ENCODE data around the gene NTRK2. TPM values are rescaled to one million over a fixed set of nuclear protein-coding genes. Genes with fewer than 3 reads are reported as not detected.

The NTRK2 gene
- polyA plus RNA-seq, 1 experiment, result 2.0 TPM

DNA sequence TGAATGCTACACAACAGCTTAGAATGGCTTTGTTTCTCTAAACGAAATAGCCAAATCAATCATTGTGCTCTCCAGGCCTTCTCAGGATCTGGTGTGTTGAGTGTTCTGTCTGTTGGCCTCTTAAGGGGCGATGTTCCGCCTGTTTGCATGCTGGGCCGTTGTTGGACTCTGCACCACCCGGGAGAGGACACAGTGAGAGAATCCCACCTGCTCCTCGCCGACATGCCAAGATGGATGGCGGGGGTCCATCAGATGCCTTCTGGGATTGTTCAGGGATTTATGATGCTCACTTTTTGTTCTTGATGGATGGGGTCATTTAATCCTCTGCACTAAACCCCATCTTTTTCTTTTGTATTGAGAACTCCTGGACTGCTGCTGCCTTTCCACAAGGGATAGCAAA, 159.9 kb downstream of the NTRK2 start:
- TF ChIP-seq, protein P1, sequence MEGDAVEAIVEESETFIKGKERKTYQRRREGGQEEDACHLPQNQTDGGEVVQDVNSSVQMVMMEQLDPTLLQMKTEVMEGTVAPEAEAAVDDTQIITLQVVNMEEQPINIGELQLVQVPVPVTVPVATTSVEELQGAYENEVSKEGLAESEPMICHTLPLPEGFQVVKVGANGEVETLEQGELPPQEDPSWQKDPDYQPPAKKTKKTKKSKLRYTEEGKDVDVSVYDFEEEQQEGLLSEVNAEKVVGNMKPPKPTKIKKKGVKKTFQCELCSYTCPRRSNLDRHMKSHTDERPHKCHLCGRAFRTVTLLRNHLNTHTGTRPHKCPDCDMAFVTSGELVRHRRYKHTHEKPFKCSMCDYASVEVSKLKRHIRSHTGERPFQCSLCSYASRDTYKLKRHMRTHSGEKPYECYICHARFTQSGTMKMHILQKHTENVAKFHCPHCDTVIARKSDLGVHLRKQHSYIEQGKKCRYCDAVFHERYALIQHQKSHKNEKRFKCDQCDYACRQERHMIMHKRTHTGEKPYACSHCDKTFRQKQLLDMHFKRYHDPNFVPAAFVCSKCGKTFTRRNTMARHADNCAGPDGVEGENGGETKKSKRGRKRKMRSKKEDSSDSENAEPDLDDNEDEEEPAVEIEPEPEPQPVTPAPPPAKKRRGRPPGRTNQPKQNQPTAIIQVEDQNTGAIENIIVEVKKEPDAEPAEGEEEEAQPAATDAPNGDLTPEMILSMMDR (IDR thresholded peaks at IDR 0.05; ENCODE audit: insufficient read depth, low read depth, low read length), result no peak
- Histone ChIP-seq H3K27me3 (ENCODE audit: control insufficient read depth, insufficient read depth, low read length) (no peaks in the 10 kb centered on the region), H3K4me3 (ENCODE audit: low read depth, low read length) (no peak overlapping the region), H3K36me3 (ENCODE audit: control insufficient read depth, insufficient read depth, low read length) (no peaks in the 10 kb centered on the region)
- ChIA-PET POLR2A (no interaction called here), CTCF (interaction anchor here (0.5 kb wide), 1 partner anchor 900 kb away, joined by 3 read pairs; no protein-coding TSS in a partner anchor)
- DNase-seq (ENCODE audit: low read depth), result no peak

DNA sequence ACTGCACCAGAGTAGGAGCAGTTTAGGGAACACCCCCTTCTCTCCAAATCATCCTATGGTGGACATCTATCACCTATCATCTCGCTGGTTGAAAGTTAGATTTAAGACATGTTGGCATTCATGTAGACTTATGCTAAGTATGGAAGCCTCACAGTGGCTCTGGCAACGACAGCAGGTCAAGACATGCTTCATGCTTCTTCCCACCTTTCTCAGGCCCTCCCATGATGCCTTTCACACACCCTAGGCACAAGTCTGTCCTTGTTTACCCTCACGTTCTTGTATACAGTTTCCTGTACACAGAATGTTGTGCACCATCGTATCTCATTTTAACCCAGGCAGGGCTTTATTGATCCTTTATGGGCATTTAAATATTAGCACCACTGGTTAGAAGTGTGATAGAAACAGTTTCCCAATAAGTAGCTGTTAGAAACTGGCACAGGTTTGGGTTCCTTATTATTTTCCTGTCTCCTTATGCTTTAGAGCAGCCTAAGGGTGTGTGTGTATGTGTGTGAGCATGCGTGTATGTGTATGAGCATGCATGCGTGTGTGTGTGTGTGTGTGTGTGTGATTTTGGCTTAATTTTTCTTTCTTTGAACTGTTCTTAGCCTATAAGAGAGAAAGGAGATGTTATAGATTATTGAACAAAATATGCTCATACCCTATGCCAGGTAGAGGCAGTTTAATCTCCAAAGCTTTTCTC, 160.6 kb downstream of the NTRK2 start:
- DNase-seq (ENCODE audit: low read depth), result no peak
- TF ChIP-seq, protein P1 (IDR thresholded peaks at IDR 0.05; ENCODE audit: insufficient read depth, low read depth, low read length), result no peak
- ChIA-PET CTCF (interaction anchor here (0.5 kb wide), 1 partner anchor 899 kb away, joined by 3 read pairs; no protein-coding TSS in a partner anchor), POLR2A (no interaction called here)
- Histone ChIP-seq H3K4me3 (ENCODE audit: low read depth, low read length) (no peak overlapping the region), H3K36me3 (ENCODE audit: control insufficient read depth, insufficient read depth, low read length) (no peaks in the 10 kb centered on the region), H3K27me3 (ENCODE audit: control insufficient read depth, insufficient read depth, low read length) (no peaks in the 10 kb centered on the region)

DNA sequence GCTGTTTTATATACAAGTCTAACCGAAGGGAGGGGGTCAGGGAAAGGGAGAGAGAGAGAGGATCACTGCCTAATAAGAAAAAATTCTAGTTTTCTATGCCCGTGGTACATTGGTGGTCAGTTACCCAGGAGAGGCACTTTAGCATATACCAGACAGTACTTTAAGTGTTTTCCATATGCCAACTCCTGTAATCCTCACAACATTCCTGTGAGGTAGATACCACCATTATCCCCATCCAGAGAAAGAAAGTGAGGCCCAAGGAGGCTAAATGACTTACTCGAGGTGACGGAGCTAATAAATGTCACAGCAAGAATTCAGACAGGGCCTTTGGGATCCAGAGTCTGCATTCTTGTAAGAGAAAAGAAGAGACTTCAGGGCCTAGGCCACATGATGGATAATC, 161.8 kb downstream of the NTRK2 start:
- TF ChIP-seq, protein P1 (IDR thresholded peaks at IDR 0.05; ENCODE audit: insufficient read depth, low read depth, low read length), result no peak
- CTCF ChIA-PET, result no interaction called here
- no peak for DNase-seq (ENCODE audit: low read depth)
- no peak overlapping the region for H3K4me3 ChIP-seq (ENCODE audit: low read depth, low read length)
- no peaks in the 10 kb centered on the region for H3K36me3 ChIP-seq (ENCODE audit: control insufficient read depth, insufficient read depth, low read length)
- H3K27me3 ChIP-seq (ENCODE audit: control insufficient read depth, insufficient read depth, low read length), result no peaks in the 10 kb centered on the region; the same call in 1 of the 2 replicates
- POLR2A ChIA-PET, result no interaction called here

DNA sequence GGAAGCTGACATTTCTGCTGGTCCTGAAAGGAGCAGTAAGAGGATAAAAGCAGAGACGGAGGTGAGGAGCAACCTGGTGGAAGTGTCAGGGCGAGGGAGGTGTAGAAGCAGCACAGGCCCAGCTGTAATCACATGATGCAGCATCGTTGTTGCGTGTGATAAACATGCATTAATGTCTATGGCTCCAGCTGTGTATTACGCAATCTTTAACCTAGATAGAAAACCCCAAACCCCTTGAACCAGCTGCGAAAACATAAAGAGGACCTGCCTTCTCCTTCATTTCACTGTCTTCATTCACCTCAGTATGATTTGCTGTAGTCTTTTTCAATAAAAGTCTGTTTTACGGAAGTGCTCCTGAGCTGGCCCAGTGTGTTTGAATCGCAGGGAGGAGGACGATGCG, 162.9 kb downstream of the NTRK2 start:
- no peak for DNase-seq (ENCODE audit: low read depth)
- POLR2A ChIA-PET, result no interaction called here
- CTCF ChIA-PET, result no interaction called here
- H3K36me3 ChIP-seq (ENCODE audit: control insufficient read depth, insufficient read depth, low read length), result no peaks in the 10 kb centered on the region
- H3K27me3 ChIP-seq (ENCODE audit: control insufficient read depth, insufficient read depth, low read length), result no peaks in the 10 kb centered on the region; the same call in 1 of the 2 replicates
- H3K4me3 ChIP-seq (ENCODE audit: low read depth, low read length), result no peak overlapping the region
- TF ChIP-seq, protein P1 (IDR thresholded peaks at IDR 0.05; ENCODE audit: insufficient read depth, low read depth, low read length), result no peak

DNA sequence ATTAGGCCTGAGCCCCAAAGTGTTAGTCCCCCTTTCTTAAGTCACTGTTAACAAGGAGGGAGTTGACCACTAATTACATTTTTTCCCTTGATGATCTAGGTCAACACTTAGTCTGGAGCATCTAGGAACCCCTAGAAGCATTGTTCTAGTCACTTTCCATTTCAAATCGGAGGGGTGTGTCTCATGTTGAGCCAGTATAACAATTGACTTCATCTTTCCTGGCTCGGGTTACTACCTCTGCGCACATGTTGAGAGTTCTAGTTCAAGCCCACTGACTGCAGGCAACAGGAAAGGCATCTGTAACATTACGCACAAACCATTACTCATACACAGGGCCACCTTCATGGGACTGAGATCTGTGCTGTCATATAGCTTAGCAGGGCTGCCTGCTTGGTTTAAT, 164.9 kb downstream of the NTRK2 start:
- Histone ChIP-seq H3K27me3 (ENCODE audit: control insufficient read depth, insufficient read depth, low read length) (no peaks in the 10 kb centered on the region; the same call in 1 of the 2 replicates), H3K36me3 (ENCODE audit: control insufficient read depth, insufficient read depth, low read length) (no peaks in the 10 kb centered on the region), H3K4me3 (ENCODE audit: low read depth, low read length) (no peak overlapping the region)
- TF ChIP-seq, protein P1 (IDR thresholded peaks at IDR 0.05; ENCODE audit: insufficient read depth, low read depth, low read length), result no peak
- no peak for DNase-seq (ENCODE audit: low read depth)
- POLR2A ChIA-PET, result no interaction called here
- CTCF ChIA-PET, result interaction anchor here (0.7 to 1.7 kb wide), 3 partner anchors 9 to 36 kb away, joined by 3 to 5 read pairs (median 4); no protein-coding TSS in a partner anchor
